ENCODE data around the gene FCRL6.

The FCRL6 gene

DNA sequence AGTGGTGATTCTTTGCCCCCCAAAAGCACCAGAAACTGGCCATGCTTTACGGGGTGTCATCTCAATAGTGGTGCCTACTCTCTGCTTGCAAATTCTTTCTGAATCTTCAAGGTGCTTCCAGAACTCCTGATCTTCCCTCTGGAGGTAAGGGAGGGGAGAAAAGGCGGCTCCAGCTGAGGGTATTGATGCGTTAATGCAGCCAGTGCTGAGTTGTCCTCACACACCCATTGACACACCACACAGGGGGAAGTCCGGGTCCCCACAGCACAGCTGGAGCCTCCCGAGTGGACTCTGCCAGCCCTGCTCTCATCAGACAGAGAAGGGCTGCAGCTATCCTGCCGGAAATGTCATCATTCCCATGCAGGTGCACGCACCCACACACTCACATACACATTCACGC is 59.1 kb downstream of the FCRL6 start:
- H3K4me3 ChIP-seq (ENCODE audit: low read depth, low read length), result no peak overlapping the region

DNA sequence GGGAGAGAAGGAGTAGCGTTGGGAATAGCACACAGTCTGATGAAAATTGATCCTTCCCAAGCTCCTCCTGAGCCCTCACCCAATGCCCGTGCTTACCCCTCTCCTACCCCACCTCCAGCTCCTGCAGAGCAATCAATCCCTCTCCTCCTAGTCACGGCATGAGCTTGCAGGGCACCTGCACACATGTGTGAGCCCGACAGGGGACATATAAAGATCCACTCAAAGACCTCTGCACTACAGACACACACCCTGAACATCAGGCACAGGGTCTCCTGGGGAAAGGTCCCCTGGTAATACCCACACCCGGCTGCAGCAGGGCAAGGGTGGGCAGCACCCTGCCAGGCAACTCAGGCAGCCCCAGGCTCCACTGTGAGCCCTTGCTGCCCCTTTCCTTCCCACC is 59.9 kb downstream of the FCRL6 start:
- H3K4me3 ChIP-seq (ENCODE audit: low read depth, low read length), result no peak overlapping the region

DNA sequence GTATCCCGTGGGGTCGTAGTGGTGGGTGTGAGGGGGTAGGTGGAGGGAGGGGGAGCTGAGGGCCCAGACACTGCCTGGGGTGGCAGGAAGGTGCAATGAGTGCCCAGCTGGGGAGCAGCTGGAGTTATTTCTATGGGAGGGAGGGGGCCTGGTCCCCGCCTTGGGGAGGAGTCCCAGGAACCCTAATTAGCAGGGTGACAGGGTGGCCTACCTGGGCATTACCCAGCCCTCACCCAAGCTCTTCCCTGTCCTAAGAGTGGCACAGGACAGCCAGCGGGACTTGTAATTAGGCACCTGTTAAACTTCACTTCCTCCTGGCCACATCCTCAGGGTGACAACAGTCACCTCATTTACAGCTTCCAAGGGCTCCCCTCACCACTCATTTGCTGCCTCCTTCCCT is 60.4 kb downstream of the FCRL6 start, which contains the start of gene VSIG8:
Gene VSIG8 (minus strand): TSS at position 101 of the 400 bp plus-strand sequence. CDS start 136 bp downstream, outside the sequence.
- no peak within 1 kb of the TSS for H3K4me3 ChIP-seq (ENCODE audit: low read depth, low read length)

DNA sequence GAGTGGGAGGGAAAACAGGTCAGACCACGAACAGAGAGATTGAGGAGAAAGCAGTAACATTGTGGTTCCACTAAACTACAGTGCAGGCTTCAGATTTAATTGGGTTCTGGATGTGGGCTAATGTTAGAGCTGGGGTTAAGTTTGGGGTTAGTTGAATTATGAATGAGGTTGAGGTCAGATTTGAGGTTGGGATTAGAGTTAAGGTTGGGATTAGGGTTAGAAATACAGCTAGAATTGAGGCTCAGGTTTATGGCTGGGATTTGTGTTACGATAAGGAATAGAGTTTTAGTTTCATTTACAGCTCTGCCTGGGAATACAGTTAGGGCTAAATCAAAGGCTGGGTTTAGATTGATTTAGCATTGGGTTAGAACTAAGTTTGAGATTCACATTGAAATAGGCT is 62.1 kb downstream of the FCRL6 start:
- no peak overlapping the region for H3K4me3 ChIP-seq (ENCODE audit: low read depth, low read length)

Data from iPS-11a (cell line).